Stomach (tissue), 4 donors: ENCODE results near the gene SERPINA5.

ENCODE experiments used
- CTCF ChIP-seq, 7 experiments: fragments of 450-650 bp in 4 of 7; fragments of 200-600 bp in 3 of 7; sonication (generic) in 3 of 7; IDR thresholded peaks; one replicate each; pipeline ENCODE4 v1.5.1; 2016 to 2019; ENCODE audit warnings: antibody characterized with exemption in 7 of 7, control low read depth in 2 of 7, mild to moderate bottlenecking in 1 of 7
- EP300 ChIP-seq: sonication (generic); formaldehyde crosslinking; IDR thresholded peaks from one replicate; pipeline ENCODE4 v1.6.1; 2017; ENCODE audit warnings: antibody characterized with exemption
- POLR2A ChIP-seq, 4 donors: fragments of 450-650 bp; IDR thresholded peaks; one replicate each; pipeline ENCODE4 v1.6.1; 2016; ENCODE audit warnings: antibody characterized with exemption in 4 of 4, control low read depth in 2 of 4, mild to moderate bottlenecking in 1 of 4, moderate library complexity in 1 of 4
- POLR2AphosphoS5 ChIP-seq, 3 donors: sonication (generic); formaldehyde crosslinking; IDR thresholded peaks; one replicate each; pipeline ENCODE4 v1.6.1; 2016; ENCODE audit warnings: antibody characterized with exemption in 3 of 3

DNA sequence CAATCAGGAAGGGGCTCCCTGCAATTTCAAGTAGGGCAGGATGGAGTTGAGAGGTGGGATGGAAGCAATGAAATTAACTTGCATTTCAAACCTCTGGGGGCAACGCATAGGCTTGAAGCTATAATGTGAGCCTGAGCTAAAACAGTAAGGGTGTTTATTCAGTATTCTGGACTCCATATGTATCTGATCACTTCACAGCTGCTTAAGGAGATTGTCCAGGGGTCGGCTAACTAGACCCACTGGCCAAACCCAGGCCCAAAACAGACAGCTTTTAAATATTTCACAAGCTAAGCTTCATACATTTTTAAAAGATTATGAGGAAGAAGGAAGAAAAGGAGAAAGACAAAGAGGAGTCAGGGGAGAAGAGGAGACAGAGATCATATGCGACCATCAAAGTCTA lies 24.1 kb downstream of the SERPINA5 start:
- TF ChIP-seq CTCF (IDR thresholded peaks at IDR 0.05) (no peak), POLR2A (IDR thresholded peaks at IDR 0.05) (no peak), POLR2AphosphoS5 (IDR thresholded peaks at IDR 0.05) (no peak), EP300 (no peak)
